ENCODE measurements around the gene ZEB1.
"Not testable (repeated sequence)": the region's sequence is repeated elsewhere in the genome, so short reads cannot be mapped to it uniquely, and the experiment has no call there.

Gene ZEB1

DNA sequence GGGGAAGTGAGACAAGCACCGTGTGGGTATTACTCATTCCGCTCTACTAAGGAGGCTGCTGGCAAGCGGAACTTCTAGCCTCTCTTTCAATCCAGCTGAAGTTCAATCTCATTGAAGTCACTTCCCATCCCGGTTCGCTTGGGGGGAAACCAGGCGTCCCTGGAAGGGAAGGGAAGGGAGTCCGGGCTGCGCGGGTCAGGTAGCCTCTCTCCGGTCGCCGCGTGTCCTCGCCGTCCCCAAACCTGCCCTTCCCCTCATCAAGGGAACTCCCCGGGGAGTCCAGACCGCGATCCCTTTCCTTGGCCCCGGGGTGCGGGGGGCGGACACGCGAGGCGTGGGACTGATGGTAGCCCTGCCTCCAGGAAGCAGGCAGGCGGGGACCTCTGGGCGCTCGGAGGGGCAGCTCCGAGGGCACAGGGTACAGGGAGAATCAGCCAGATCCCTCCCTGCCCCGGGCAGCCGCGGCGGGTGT, 598 bp upstream of the ZEB1 start:
- no peak for DNase-seq (ENCODE audit: low spot score)

DNA sequence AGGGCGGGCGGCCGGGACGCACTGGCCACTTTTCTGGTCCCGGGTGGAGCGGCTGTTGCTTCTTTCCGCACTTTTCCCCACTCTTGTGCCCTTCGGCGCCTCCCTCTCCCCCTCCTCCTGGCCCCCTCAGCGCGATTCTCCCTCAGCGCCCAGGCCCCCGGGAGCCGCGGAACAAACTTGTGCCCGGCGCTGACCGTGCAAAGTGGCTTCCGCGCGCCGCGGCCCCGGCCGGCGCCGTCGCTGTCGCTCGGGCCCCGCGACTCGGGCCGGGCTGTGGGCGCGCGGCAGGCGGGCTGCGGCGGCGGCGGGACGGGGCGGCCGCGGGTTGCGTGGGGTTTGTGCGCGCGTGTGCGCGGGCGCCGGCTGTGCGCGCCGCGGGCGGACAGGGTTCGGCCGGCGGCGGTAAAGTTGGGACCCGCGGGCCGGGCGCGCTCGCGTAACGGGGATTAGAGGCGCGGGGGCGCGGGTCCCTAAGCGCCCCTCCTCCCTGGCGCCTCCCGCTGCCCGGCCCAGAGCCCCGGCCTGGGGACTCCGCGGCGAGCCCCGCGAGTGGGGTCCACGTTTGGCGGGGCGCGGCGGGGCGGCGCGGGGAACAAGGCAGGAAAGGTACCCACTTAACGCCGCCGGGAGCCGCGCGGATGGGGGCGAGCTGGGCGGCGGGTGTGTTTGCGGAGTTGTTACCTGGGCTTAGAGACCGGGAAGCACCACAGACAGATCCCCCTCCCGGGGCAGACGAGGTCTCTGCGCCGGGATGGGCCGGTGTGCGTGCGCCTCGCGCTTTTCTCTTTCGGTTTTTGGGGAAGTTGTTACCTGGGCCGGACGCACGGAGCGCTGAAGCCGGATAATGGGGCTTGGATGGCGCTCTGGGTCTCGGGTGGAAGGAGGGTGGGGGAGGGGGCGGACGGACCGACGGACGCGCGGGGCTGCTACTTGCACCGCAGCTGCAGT, 860 bp downstream of the ZEB1 start:
- peak; percentile 45 for DNase-seq (ENCODE audit: low spot score)

DNA sequence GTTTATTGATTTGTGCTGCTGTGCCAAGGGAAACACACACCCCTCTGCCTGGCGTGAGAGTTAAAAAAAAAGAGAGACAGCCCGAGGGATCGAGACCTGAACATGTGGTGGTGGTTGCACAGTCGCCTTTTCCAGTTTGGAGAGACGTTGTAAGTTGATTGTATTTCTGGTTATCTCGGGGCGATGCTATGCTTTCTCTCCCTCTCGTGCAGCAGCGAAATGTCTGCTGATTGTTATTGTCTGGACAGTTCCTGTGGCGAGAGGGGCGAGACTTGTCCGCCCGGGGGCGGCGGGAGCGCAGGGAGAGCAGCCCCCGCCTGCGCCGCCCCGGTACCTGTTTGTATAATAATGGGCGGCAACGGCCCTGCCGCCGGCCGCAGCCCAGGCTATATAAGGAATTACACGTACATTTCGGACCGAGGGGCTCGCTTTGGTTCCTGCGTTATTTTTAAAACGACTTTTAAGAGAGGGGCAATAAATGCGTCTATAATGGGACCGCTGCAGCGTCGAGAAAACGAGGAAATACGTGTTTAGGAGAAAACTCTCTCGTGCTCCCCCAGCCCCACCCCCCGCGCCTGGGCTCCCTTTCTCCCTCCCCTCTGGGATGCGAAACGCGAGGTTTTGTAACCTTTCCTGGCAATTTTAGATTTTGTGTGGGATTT, 1.7 kb downstream of the ZEB1 start:
- DNase-seq (ENCODE audit: low spot score) = peak; percentile 51

DNA sequence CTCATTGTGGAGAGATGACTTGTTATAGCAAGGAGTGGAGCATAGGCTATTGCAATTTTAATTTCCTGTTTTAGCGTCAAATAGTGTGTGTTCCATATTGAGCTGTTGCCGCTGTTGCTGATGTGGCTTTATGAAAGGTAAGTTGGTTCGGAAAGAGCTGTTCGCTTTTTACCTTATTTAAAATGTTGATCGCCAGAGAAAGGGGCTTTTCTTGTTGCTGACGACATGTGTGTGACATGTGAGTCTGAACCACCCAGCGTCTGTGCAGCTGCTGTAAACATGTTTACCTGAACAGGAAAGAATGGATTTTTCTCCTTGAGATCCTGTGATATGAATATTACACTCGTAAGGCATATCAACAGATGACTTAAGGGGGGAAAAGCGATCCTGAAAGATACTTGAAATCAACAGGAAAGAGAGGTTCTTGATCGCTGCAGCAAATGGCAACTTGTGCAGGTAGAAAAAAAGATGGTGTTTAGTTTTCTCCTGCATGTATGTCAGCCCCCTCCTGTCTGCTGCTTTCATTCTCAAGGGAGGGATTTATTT, 2.5 kb downstream of the ZEB1 start:
- peak; percentile 67 for DNase-seq (ENCODE audit: low spot score)

DNA sequence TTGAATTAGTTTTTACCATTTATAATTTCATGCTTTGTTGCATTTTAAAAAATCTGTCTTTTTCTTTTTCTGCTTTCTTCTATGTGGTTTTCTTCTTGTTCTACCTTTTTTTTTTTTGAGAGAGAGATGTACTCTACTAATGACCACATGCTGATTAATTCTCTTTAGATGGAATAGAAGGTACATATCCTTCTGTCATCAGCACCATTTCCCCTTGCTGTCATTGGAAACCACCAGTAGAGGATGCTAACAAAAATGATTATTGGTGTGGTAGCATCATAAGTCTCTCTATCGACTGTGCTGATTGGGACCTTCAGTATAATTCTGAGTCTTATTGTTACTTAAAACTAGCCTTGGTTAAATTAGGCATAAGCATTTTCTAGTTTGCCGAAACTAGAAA, 3.6 kb downstream of the ZEB1 start:
- peak; percentile 71 for DNase-seq (ENCODE audit: low spot score)

DNA sequence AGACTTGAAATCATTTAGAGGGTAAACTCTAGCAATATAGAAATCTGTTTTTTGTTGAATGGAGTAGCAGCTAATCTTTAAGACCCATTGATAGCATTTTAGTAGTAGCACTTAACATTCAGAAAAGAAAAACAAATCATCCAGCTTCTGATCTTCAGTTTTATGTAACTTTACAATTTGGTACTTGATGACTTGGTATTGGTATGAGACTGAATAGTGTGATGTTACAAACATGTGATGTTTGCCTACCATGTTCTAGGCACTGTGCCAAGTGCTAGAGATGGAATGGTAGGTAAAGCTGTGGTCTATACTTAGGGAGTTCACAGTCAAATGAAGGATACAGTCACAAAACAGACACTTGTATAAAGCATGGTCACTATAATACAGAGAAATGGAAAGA, 21.3 kb downstream of the ZEB1 start:
- DNase-seq (ENCODE audit: low spot score) = no peak

DNA sequence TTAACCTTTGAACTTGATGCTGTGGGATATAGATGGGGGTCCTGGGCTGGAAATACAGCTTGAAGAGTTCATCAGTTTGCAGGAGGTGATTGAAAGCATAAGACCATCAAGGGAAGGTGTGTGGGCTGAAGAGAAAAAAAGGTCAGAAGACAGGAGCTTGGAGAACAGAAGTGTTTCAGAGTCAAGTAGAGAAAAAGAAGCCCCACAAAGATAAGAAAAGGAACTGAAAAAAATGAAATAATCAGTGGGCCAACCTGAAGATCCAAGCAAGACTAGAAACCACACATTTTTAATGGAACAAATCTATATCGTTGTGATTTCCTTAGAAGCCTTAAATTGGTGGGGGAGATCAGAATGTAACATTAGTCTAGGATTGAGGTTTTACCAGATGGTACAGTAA, 22.5 kb downstream of the ZEB1 start:
- DNase-seq (ENCODE audit: low spot score) = no peak

DNA sequence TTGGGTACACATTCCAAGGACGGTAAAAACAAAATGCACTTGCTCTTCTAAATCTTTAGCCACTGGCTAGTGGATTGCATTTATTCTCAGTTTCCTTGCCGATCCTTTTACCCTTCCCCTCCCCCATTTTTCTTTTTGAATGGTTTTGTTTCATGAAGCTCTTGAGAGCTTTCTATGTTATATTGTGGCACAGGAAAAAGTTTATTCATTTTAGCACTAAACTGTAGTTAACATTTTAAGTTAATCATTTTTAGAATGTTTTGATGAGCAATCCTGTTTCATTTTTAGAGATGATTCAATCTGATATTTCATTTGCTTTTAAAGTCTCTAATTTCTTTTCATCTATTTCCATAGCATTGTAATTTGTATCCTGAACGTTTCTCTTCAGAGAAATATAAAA, 24.0 kb downstream of the ZEB1 start:
- no peak for DNase-seq (ENCODE audit: low spot score)

DNA sequence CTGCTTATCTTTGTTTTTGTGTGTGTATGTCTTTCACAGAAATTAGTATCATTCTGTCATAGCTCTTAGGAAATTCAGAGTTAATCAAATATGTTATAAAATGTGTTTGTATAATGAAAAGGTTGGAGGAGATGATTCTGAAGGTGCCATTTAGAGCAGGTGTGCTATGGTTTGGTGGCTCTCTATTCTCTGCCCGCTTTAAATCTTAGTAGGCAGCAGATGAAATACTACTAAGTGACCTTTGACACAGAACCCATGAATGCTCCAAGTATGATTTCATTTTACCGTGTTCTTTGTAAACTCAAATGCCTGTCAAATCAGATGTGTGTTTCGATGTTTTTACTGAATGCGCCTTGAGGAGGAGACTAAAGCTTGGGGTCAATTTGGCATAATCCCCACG, 24.5 kb downstream of the ZEB1 start:
- no peak for DNase-seq (ENCODE audit: low spot score)

DNA sequence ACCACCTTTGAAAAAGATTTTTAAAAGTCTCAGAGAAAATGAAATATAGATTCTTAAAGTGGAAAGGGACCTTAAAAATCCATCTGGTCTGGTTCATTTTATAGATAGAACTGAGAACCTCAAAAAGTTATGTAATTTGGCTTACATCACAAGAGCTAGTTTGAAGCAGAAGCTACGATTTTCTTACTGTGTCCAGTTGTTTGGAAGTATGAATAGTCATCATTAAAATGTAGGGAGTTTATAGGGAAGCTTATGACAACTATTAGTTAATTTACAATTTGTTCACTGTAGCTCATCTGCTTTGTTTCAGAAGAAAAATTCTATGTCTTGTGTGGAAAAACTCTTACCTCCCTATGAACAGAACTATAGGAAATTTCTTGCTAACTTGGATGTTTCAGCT, 26.9 kb downstream of the ZEB1 start:
- DNase-seq (ENCODE audit: low spot score) = no peak

DNA sequence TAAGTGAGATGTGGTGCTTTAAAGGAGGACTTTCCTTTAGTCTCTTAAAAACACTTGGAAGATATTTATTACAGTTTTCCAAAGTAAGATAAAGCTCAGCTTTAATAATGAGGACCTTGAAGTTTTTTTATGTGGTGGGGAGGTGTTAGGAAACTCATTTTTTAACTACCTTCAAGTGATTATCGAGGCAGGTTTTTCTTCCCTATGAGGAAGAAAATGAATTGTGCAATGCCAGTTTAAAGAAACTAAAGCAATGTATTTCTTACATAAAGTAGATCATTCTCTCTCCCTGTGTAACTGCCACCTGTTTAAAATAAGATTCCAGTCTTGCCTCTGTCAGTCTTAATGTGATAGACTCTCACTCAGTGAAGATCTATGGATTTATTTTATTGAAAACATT, 27.9 kb downstream of the ZEB1 start:
- DNase-seq (ENCODE audit: low spot score) = no peak

DNA sequence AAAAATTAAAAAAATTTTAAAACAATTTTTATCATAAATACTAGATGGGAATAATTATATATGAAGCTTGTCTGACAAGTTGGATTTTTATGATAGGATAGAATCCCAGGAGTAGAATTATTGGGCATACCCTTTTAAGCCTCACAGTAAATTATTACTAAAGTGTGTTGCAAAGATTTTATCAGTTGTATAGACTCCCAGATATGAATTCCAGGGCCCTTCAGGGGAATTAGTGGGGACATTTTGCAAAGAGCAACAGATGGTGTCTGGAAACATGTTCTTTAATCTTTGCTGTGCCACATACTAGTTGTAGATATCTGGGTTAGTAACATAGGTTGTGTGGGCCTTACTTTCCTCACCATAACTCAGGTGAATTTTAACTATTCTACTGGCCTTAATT, 28.7 kb downstream of the ZEB1 start:
- DNase-seq (ENCODE audit: low spot score) = no peak

DNA sequence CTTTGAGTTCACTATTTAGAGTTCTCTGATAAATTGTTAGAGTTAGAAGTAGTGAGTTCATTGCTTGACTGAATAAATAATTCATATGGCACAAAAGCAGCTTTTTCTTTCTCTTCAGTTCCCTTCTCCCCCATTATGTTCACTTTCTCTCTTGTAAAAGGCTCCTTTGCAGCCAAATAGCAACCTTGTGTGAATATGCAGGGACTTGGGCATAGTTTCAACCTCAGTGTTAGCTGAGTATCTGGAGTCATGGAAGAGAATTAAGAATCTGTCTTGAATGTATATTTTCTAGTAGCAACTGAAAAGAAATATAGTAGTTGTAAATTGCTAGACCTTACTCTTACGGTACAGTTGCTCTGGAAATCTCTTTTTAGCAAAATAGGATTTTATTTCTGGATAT, 31.9 kb downstream of the ZEB1 start:
- DNase-seq (ENCODE audit: low spot score) = no peak

DNA sequence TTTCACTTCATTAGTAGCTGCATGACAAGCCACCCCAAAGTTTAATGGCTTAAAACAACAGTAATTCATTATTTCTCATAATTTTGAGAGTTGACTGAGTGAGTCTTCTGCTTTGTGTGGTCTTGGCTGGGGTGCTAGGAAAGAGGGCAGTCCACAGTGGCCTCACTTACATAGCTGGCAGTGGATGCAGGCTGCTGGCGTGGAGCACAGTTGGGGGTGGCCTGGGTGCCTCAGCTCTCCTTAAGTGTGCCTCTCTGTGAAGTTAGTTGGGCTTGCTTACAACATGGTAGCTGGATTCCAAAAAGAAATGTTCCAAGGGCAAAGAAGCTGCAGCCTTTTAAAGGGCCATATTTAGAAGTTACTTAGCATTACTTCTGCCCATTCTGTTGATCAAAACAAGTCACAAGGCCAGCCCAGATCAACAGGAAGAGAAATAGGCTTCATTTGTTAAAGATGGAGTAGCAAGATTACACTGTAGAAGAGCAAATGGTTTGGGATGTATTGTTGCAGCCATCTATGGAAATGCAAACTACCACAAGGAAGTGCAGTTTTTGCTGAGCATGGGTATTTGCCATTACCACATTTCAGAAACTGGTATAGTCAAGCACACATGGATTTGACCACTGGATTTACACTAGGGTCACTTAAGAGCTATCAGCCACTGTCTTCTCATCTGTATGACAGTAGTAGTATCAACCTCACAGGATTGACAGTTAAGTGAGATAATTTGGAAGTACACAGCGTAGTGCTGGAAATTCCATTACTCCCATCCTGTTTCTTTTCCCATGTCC, 33.6 kb downstream of the ZEB1 start:
- no peak for DNase-seq (ENCODE audit: low spot score)

DNA sequence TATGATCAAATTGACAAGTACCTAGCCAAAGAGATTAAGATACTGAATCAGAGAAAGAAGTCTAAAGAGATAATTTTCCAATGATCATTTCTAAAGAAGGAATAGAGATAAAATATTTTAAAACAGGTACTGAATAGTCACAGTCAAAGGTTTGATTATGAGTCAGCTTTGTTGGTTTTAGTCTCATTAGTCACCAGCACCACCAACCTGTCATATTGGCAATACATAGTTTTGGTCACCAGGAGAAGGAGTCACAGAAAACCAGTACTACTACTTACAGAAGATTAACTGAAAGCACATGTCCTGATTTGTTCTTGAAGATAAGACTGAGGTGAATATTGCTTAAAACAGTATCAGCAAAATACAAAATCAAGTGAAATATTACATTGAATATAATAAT, 34.6 kb downstream of the ZEB1 start:
- DNase-seq (ENCODE audit: low spot score) = no peak

DNA sequence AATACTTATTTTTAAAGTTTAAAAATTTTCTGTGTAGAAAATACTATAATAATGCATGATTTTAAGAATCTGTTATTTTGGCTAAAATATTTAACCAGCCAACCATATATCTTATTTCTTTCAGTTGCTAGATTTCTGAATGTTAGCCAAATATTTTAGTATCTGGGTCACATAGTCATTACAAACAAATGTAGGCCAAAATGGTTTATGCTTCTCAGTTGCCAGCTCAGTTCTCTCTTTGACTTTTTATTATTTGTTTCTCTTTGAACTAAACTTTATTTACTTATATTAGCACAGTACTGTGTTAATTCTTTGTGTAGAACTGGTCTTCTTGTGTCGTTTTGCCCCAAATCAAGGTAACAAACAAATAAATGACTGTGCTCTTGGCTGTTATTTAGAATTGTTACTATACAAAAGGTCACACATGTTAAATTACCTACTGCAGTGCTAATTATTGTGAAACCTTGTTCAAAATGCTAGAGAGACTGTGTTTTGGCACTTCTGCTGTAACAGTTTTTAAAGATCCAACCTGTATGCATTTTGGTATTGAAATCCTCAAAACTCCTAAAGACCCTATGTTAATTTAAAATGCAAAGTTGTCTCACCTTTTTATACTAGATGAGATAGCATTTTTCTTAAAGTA, 39.8 kb downstream of the ZEB1 start:
- peak; percentile 49 for DNase-seq (ENCODE audit: low spot score)

DNA sequence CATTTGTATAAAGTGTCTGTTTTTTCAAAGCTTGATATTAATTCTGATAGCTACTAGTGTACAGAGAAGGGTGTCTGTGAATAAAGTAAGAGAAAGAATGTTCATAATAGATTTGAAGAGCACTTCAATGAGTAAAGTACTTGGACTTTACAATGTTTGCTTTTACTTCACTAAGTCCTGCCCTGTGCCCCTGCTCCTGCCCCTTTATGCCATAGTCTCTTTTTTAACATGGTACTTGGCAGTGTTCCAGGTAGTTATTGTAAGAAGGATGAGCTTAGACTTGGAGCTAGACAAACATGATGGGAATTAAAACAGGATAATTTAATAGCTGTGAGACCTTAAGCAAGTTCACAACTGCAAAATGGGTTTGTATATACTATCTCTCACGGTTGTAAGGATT, 41.0 kb downstream of the ZEB1 start:
- no peak for DNase-seq (ENCODE audit: low spot score)

DNA sequence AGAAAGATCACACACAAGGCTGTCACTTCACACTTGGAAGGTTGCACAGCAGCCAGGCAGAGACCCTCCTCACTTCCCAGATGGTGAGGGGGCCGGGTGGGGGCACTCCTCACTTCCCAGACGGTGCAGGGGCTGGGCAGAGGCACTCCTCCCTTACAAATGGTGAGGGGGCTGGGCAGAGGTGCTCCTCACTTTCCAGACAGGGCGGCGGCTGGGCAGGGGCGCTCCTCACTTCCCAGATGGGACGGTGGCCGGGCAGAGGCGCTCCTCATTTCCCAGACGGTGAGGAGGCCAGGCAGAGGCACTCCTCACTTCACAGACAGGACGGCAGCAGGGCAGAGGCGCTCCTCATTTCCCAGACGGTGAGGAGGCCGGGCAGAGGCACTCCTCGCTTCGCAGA, 42.5 kb downstream of the ZEB1 start:
- DNase-seq (ENCODE audit: low spot score) = not testable (repeated sequence)

DNA sequence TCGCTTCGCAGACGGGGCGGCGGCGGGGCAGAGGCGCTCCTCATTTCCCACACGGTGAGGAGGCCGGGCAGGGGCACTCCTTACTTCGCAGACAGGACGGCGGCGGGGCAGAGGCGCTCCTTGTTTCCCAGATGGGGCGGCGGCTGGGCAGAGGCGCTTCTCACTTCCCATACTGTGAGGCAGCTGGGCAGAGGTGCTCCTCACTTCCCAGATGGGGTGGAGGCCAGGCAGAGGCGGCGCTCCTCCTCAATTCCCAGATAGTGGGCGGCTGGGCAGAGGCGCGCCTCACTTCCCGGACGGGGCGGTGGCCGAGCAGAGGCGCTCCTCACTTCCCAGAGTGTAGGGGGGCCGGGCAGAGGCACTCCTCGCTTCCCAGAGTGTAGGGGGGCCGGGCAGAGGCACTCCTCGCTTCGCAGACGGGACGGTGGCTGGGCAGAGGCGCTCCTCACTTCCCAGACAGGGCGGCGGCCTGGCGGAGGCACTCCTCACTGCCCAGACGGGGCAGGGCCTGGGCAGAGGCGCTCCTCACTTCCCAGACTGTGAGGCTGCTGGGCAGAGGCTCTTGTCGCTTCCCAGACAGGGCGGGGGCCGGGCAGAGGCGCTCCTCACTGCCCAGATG, 43.1 kb downstream of the ZEB1 start:
- DNase-seq (ENCODE audit: low spot score) = no peak

DNA sequence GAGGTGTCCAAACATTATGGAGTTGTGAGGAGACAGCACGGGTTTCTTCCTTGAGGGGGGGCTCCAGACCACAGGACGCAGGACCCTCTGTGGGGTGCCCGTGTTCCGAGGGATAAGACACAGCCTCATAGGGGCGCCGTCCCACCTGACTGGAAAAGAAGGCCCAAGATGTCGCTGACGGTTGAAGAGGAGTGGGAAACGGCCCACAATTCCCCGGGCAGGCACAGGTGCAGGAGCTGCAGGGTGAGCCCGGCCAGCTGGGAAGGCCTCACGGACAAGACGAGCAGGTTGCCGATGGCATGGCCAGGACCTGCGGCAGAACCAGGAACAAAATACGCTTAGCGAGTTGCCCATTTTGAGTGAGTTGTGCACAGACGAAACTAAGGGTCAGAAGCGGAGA, 44.7 kb downstream of the ZEB1 start:
- not testable (repeated sequence) for DNase-seq (ENCODE audit: low spot score)

DNA sequence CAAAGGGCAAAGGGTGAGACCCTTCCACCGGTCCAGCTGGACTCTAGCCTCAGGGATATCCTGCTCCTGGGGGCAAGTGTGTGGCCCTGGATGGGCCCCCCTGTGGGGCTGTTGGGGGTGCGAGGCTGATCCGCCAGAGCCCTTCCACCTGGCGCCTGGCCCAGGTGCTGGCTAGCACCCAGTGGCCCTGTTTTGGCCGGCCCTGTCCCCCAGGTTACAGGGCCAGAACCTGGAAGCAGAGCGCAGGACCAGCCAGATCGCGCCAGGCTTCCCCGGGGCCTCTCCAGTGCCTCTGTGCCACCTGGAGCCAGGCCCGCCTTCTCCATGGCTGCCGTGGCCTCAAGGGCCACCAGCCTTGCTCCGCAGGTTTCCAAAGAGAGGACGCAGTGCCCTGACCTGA, 45.2 kb downstream of the ZEB1 start:
- not testable (repeated sequence) for DNase-seq (ENCODE audit: low spot score)
